GM19467 (cell line): ENCODE measurements around the gene CELF2.
A peak's percentile ranks its signal among the peaks of the same experiment; 100 is the strongest.
"Not testable (repeated sequence)": the region's sequence is repeated elsewhere in the genome, so short reads cannot be mapped to it uniquely, and the experiment has no call there.

ENCODE experiments used
- ATAC-seq: cut with Tn5 transposase; IDR thresholded peaks from one replicate; pipeline ENCODE4 v1.9.1; 2021; ENCODE audit warnings: mild to moderate bottlenecking, moderate library complexity; ENCODE audit not compliant: unreplicated experiment

CELF2 gene

GRCh38 chr10:11168423-11169090 lies 150.9 kb downstream of the CELF2 start:
- ATAC-seq, result no peak

- ATAC-seq, result no peak
Observed at GRCh38 chr10:11169976-11170375, 152.3 kb downstream of the CELF2 start.

- ATAC-seq, result no peak
Observed at GRCh38 chr10:11170574-11170973, 152.9 kb downstream of the CELF2 start.

GRCh38 chr10:11170993-11171851 lies 153.6 kb downstream of the CELF2 start:
- ATAC-seq, result peak; percentile 31

GRCh38 chr10:11173042-11173441 lies 155.4 kb downstream of the CELF2 start:
- no peak for ATAC-seq

GRCh38 chr10:11175823-11176243 lies 158.2 kb downstream of the CELF2 start:
- ATAC-seq, result peak; percentile 32

GRCh38 chr10:11176746-11177145 lies 159.1 kb downstream of the CELF2 start:
- ATAC-seq, result no peak

- no peak for ATAC-seq
Observed at GRCh38 chr10:11177381-11177780, 159.7 kb downstream of the CELF2 start.

- ATAC-seq, result no peak
Observed at GRCh38 chr10:11177926-11178471, 160.3 kb downstream of the CELF2 start.

- peak; percentile 64 for ATAC-seq
Observed at GRCh38 chr10:11178606-11179515, 161.2 kb downstream of the CELF2 start.

GRCh38 chr10:11179516-11180105 lies 161.9 kb downstream of the CELF2 start:
- ATAC-seq, result no peak

- peak; percentile 20 for ATAC-seq
Observed at GRCh38 chr10:11180228-11180627, 162.6 kb downstream of the CELF2 start.

GRCh38 chr10:11181978-11182377 lies 164.3 kb downstream of the CELF2 start:
- no peak for ATAC-seq

GRCh38 chr10:11183015-11183414 lies 165.3 kb downstream of the CELF2 start:
- ATAC-seq, result no peak

GRCh38 chr10:11184093-11184492 lies 166.4 kb downstream of the CELF2 start:
- no peak for ATAC-seq

- ATAC-seq, result not testable (repeated sequence)
Observed at GRCh38 chr10:11185128-11185665, 167.5 kb downstream of the CELF2 start.

- ATAC-seq, result no peak
Observed at GRCh38 chr10:11186374-11186773, 168.7 kb downstream of the CELF2 start.

- no peak for ATAC-seq
Observed at GRCh38 chr10:11189582-11190376, 172.1 kb downstream of the CELF2 start.

GRCh38 chr10:11191190-11191589 lies 173.5 kb downstream of the CELF2 start:
- no peak for ATAC-seq
